Effector CD8-positive, alpha-beta T cell (primary cell): Measurements from ENCODE around the gene CAPN9.

Experiments
- DNase-seq: peaks from one replicate; lab custom pipeline; 2025; lab: John Stamatoyannopoulos, UW

CAPN9 gene

DNA sequence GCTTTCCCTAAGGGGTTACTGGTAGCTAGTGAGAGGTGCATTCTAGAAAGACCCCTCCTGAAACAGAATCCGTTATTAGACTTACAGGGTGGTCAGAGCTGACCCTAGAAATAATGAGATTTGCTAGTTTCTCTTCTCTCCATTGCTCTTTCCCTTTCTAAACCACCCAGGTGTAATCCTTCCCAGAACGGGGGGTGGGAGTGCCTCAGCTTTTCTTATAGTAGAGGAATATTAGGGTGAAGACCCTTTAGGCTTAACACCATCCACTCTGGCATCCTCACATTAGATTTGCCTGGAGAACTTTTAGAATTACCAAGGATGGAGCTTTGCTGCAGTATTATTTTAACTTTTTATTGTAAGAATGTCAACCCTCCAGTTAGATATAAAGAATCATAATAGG, 49.4 kb downstream of the CAPN9 start:
- no peak for DNase-seq

DNA sequence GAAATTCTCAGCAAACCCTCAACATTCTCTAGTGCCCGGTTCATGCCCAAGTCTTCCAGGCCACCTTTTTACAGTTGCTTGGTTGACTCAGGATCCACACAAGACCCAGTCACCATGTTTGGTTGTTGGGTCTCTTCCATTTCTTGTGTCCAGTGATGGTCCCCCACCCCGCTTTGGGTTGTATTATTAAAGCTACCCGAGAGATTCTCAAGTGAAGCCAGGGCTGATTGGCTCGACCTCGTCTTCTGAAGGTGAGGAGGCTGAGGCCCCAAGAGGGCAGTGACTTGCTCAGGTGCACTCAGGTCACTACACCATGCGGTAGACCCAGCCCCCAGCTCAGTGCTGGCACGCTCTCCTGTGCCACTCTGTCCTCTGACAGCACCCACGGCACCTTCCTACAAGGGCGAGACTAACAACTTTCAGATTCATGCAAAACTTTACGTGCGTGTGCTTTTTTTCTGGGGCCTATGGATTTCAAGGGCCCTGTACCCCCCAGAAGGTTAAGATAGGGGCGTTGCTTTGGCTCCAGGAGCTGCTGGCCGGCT, 50.3 kb downstream of the CAPN9 start:
- DNase-seq, result no peak

DNA sequence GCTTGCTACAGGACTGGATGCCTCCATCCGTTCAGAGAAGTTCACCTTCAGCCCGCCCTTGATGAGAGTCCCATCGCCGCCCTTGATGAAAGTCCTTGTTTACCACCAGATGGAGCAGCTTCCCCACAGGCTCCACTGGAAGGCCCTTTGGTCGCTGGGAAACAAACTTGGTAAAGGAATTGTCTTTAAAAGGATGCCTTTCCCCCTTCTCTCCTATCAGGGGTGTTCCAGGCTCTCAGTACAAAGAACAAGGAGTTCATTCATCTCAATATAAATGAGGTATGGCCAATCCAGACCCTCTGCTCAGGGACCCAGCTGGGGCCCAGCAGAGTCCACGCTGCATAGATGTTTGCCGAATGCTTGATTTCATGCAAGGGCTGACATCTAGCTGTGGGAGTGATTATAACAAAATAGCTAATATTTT, 50.8 kb downstream of the CAPN9 start:
- DNase-seq, result no peak

DNA sequence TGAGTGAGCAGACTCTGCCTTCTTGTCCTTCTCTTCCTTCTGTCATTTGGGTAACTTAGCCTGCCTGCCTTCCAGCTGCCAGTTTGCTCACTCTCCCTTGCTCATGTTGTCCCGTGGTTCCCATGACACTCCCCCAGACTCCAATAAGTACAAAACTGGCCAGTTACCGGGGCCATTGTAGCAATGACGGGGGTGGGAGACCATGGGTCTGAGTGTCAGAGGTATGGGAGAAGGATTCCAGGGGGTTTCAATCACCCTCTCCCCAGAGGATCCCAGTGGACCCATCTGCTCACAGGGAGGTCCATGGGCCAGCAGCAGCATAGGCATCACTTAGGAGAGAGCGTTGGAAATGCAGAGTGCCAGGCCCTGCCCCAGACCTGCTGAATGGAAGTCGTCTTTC, 51.3 kb downstream of the CAPN9 start:
- DNase-seq, result no peak

DNA sequence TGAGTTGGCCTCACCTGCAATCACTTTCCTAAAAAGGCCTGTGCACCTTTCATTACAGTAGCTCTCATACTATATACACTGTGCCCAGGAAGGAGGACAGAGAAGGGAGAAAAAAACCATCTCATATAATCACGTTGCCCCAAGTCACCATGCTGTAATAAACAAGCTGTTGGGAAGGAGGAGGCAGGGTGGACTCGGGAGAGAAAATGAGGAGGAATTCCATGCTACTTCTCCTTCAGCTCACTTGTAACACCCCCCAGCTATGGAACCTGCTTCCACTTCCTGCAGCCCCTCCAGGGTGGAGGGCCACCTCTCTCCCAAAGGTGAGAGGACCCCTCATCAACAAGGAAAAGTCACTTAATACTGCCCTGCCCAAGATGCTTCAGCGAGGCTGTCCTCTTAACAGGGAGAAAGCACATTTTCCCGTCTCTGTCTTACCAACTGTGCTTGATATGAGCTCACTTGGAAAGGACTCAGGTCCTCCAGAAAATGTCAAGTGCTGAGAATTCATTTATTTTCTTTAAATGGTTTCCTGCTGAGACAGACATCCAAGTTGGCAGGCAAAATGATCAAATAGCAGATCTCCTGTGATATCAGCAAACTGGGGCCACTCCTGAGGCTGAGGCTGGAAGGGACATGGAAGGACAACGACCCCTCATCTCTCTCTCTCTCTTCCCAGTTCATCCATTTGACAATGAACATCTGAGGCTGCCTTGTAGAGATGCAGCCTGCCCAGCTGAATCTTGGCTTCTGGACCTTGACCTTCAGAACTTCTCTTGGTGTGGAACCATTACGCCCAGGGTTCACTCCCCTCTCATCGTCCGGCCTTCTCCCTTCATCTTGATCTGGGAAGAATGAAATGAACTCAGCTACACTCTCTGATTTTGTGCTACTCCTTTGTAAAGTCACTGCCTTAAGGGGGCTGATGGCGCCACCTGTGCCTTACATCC, 54.0 kb downstream of the CAPN9 start:
- no peak for DNase-seq

DNA sequence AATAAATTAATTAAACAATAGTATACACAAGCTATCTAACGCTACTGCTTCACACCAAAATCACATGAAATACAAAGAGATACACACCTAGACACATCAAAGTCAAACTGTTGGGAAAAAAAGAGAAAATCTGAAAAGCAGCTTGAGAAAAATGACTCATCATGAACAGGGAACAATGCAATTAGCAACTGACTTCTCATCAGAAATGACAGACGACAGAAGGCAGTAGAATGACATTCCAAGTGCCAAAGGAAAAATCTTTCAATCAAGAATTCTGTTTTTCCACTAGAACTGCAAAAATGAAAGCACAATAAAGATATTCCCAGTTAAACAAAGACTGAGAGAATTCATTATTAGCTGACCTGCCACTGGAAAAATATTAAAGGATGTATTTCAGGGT, 57.2 kb downstream of the CAPN9 start:
- no peak for DNase-seq

DNA sequence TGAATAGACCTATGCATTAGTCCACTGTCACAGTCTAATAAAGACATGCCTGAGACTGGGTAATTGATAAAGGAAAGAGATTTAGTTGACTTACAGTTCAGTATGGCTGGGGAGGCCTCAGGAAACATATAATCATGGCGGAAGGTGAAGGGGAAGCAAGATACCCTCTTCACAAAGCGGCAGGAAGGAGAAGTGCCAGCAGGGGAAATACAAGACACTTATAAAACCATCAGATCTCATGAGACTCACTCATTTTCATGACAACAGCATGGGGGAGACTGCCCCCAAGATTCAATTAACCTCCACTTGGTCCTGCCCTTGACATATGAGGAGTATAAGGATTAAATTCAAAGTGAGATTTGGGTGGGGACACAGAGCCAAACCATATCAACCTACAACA, 59.4 kb downstream of the CAPN9 start:
- no peak for DNase-seq

DNA sequence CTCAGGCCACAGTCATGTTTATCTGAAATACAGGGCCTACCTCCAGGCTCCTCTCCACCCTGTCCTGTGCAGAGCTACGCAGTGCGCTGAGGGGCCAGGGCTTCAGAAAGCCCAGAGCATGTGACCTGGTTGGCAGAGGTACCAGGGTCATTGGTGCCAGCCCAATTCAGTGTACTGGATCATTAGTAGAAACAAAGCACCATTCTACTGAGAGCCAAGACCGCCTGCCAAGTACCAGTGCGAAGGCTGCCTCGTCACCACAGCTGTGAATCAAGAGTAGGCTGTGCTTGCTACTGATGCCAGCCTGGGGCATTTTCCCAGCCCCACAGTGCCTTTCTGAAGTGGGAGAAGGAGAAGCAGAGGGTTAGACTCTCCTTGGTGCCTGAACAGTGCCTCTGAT, 59.8 kb downstream of the CAPN9 start:
- DNase-seq, result no peak

DNA sequence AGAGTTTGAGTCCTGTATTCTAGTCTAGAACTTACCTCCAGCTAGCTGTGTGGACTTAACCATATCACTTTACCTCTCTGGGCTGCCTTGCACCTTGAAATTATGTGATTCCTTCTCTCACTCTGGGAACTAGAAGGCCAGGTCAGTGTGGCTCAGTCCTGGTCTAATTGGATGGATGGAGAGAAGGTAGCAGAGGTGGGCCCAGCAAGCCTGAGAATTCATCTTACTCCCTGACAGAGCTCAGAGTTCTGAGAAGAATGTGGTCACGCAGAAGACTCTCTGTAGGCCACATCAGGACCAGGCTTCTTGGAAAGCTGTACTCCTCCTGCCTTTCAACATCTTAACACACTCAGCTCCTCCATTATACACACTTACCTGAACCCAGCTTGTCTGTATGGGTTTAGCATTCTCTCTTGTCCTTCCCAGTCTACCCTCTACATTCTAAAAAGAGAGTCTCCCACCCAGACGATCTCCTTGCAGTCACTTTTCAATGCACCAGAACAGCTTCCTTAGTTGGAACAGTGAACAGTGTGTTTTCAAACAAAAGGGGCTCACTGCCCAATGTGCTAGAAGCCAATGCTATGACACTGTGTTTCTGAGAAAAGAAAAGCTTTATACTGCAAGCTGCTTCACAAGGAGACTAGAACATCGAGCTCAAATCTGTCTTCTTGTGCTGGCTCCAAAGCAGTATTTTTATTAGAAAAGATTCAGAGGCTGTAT, 60.5 kb downstream of the CAPN9 start:
- DNase-seq, result no peak

DNA sequence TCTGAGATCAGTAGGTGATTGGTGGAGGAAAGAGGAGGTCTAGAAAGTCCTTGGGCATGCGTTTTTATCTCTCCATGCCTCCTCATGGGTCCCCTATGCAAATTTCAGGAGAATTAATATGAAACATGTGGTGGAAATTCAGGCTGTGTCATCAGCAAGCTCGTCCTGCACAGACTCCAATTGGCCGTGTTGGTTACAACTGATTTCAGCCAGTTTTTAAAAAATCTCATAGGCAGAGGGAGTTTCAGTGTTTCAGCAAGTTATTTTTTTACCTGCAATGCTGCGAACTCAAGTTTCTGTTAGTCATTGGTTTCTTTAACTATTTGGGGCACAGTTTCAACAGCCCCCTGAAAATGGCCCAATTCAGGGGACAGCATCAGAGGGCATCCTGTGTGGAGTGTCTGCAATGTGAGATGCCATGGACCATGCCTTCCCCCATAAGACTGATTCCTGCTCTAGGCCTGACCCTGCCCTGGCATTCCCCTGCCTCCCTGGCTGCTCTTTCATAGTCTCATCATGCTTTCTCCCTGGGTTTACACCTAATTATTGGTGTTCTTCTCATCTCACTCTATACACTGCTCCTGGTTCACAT, 61.2 kb downstream of the CAPN9 start:
- no peak for DNase-seq

DNA sequence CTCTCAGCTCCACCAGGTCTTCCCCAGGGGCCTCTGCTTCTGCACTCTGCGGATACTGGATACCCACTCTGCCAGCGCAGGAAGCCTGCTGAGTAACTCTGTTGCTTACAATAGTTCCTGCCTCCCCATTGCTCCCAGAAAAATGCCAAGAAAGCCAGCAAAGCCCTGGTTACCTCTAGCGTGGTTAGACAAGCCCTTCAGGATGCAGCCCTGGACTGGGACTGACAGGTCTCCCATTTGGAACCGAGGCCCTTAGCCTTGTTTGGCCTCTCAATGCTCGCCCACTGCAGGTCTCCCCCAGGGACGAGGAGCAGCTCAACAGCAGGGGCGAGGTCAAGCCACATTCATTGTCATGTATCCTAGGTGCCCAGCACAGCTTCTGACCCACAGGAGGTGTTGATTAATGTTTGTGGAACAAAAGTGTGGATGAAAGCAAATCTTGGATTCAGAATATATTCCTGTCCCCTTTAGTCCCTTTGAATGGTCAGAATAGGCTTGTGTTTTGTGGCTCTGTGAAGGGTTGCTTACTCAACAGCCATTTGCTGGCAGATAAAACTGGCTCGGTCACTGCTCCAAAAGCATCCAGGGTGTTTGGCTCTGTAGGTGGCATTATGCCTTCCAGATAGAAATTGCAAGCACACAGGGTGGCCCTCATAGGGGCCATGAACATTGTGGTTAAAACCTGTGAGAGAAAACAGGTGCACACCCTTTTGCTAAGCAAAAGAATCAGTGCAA, 62.2 kb downstream of the CAPN9 start:
- DNase-seq, result no peak

DNA sequence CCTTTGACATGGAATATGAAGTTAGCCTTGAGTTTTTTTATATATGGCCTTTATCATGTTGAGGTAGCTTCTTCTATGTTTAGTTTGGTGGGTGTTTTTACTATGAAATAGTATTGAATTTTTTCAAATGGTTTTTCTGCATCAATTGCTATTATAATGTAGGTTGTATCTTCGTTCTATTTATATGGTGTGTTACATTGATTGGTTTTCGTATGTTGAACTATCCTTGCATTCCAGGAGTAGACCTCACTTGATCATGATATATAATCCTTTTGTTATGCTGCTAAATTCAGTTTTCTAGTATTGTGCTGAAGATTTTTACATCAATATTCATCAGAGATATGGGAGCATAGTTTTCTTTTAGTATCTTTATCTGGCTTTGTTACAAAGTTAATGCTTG, 65.4 kb downstream of the CAPN9 start:
- DNase-seq, result no peak

DNA sequence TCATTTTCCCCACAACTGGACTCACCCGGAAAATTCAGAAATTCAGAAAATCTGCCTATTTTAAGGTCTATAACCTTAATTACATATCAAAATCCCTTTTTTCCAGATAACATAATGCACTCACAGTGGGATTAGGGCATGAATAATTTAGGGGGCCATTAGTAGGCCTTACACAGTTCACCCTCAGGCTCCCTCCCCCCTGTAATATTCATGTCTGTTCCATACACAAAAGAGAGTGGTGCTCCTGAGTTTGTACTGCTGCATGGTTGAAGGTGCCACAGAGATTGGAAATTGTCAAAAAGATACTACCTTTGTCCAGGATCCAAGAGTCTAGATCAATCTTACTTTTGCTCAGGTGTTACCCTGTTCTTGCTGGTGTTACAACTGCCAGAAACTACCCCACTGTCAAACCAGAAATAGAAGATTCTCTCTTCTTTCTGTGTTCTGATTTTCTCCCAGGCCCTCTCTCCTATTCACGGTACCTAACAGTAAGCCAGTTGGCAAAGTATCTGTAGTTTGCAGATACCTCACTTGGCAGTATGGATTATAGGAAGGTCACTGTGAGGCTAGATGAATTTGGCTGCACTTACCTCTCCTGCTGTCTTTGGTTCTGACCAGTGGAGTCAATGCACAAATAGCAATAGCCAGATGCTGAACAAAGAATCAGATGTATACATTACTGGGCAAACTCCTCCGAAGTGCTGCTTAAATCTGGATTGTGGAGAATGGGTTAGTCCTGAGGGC, 67.9 kb downstream of the CAPN9 start:
- DNase-seq, result no peak

DNA sequence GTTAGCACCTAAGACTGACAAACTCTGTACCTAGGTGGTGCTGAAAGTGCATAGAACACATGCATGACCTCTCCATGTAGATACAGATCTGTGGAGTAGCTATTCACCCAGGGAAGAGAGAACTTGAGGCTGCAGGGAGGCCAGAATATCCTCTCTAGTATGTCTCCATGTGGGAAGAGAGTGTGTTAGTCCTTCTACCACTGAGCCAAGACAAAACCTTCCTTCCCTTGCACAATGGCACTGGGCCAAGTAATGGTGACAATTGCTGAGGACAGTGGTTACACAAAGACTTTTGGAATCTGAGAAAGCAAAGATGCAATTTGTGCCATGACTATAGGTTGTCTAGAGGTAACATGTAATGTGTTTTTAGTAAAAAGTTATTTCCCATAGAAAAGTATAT, 68.8 kb downstream of the CAPN9 start:
- no peak for DNase-seq

DNA sequence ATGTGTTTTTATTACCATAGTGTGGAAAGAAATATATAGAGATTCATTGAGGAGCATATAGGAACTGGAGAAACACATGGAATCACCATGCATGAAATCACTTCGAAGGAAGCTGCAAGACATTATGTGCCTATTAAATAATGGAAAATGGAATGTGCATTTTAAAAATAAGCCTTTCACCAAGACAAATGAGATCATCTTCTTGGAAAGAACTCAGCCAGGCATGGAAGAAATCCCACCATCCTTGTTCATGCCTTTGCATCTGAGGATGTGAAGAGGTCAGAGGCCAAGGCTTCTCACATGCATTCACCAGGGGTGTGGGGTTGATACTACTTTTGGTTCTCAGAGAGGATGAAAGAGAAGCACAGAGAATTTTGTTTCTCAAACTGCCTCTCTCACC, 71.2 kb downstream of the CAPN9 start:
- DNase-seq, result no peak

DNA sequence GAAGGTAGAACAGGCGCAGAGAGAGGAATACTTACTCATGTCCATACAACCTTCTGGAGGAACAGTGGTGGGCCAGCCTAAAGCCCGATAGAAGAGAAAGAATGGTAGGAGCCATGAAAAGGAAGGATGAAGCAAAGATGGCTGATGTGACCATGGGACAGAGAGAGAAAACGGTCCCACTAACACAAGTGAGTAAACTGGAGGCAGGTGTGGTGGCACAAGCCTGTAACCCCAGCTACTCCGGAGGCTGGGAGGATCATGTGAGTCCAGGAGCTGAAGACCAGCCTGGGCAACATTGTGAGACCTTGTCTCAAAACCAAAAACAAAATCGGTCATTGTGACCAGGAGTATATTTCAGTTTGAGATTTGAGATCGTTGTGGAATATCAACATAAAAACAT, 71.7 kb downstream of the CAPN9 start:
- DNase-seq, result no peak

DNA sequence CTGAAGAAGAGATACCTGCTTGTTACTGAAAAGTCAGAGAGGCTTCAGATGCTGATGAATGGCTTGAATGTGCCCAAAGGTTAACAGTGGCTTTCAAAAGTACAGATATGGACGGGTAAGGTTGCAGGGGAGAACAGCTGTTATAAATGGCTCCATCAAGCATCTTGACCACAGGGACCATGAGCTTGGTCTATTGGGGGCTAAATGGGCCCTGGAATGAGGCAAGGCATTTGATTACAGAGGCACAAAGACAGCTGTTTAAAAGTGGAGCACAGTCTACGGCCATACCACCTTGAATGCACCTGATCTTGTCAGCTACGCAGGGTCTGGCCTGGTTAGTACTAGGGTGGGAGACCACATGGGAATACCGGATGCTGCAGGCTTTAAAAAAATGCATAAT, 72.8 kb downstream of the CAPN9 start:
- DNase-seq, result no peak

DNA sequence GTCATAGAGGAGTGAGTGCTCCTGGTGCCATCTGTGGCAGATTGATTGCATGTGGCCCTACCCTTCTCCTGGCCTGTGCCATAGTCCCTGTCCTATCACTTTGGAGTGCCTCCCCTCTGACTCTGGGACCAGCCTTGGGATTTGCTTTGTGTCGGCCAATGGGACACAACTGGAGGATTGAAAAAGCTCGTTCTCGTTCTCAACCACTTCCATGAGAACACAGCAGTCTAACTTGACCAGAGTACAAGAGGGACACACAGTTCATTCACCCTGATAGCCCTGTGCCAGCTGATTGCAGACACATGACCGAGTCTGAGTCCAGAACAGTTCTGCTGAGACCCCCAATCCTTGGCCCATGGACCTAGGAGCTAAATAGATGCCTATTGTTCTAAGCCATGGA, 73.4 kb downstream of the CAPN9 start:
- no peak for DNase-seq

DNA sequence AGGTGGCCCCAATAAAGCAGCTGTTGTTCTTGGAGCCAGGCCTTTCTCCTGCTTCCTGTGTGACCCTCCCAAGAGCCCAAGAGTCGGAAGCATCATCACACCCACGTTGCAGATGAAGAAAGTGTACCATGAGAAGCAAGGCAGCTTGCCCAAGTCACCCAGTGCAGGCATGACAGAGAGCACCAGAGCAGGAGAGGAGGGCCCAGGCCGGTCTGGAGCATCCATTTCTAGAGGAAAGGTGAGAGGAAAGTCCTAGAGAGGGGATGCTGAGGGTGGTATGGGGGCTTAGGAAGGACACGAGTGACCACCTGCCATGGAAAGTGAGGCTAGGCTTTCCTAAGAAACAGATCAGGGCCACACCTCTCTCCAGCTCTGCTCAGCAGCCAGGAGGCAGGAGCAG, 74.2 kb downstream of the CAPN9 start:
- no peak for DNase-seq

DNA sequence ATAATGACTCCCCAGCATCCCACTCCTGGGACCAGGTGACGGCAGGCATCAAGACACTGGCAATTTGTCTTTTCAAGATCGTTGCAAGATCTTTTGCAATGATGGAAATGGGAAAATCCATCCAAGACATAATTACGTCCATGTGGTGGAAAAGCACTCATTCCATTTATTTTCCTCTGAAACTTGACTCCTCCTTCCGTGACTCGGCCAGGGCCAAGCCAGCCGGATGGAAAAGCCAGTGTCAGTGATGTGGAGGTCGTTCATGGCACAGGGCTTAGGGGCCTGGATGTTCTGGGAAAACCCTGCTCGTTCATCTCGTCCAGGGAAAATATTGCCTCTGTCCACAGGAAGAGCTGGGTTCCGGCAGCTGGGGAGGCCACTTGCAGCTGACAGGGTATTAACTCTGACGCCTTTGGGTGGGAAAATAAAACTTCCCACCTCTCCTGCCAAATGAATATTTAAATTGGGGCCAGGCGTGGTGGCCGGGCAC, 74.9 kb downstream of the CAPN9 start:
- no peak for DNase-seq

DNA sequence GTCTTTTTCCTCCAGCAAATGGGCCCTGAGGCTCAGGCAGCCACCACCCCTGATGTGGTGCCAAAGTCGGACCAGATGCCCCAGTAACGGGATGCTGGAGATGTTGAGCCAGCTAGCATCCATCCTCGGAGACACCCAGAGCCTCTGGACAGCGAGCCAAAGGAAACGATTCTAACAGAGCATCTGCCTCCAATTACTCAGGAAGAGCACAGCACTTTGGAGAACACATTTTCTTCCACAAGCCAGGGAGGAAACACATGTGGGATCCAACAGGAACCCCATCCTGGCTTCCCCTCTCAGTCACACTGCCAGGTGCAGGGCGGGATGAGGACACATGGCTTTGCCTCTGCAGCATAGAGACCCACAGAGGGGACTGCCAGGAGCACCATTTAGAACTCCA, 76.2 kb downstream of the CAPN9 start:
- no peak for DNase-seq
